ENCODE data around the gene DOK7. TPM values are rescaled to one million over a fixed set of nuclear protein-coding genes. Genes with fewer than 3 reads are reported as not detected.
"Not testable (repeated sequence)": the region's sequence is repeated elsewhere in the genome, so short reads cannot be mapped to it uniquely, and the experiment has no call there.

Gene DOK7
- total and polyA plus RNA-seq, 2 donors = 0.33 to 1.8 TPM

GRCh38 chr4:3451956-3452355 is 11.2 kb upstream of the DOK7 start:
- Histone ChIP-seq H3K4me1 (ENCODE audit: control insufficient read depth in 2 of 2, insufficient read depth in 2 of 2, low read length in 2 of 2) (no peaks in the 10 kb centered on the region), H3K27ac (ENCODE audit: low read depth in 1 of 2, low read length in 1 of 2) (no peak overlapping the region), H3K27me3 (ENCODE audit: control insufficient read depth in 2 of 2, insufficient read depth in 1 of 2, low read length in 1 of 2) (peaks cover 0 to 17% of the 10 kb centered on the region in 2 donors), H3K9me3 (ENCODE audit: control insufficient read depth in 2 of 2, insufficient read depth in 1 of 2, low read length in 1 of 2) (peaks cover 1 to 2% of the 10 kb centered on the region in 2 donors), H3K4me3 (ENCODE audit: low read length in 2 of 2) (no peak overlapping the region), H3K36me3 (ENCODE audit: control insufficient read depth in 2 of 2, insufficient read depth in 2 of 2, low read length in 1 of 2) (no peaks in the 10 kb centered on the region)
- DNase-seq (ENCODE audit: low read depth in 6 of 9, low spot score in 9 of 9) = no peak
- 92% methylated on average over 3 of the region's 3 CpGs for WGBS

GRCh38 chr4:3452376-3452775 is 10.7 kb upstream of the DOK7 start:
- H3K27ac ChIP-seq (ENCODE audit: low read depth in 1 of 2, low read length in 1 of 2) = no peak overlapping the region

GRCh38 chr4:3455596-3455995 is 7.5 kb upstream of the DOK7 start:
- not testable (repeated sequence) for H3K36me3 ChIP-seq (ENCODE audit: control insufficient read depth in 2 of 2, insufficient read depth in 2 of 2, low read length in 1 of 2); H3K27ac ChIP-seq (ENCODE audit: low read depth in 1 of 2, low read length in 1 of 2); H3K4me1 ChIP-seq (ENCODE audit: control insufficient read depth in 2 of 2, insufficient read depth in 2 of 2, low read length in 2 of 2); H3K9me3 ChIP-seq (ENCODE audit: control insufficient read depth in 2 of 2, insufficient read depth in 1 of 2, low read length in 1 of 2); H3K4me3 ChIP-seq (ENCODE audit: low read length in 2 of 2); DNase-seq (ENCODE audit: low read depth in 6 of 9, low spot score in 9 of 9); H3K27me3 ChIP-seq (ENCODE audit: control insufficient read depth in 2 of 2, insufficient read depth in 1 of 2, low read length in 1 of 2)
- 92% methylated on average over 3 of the region's 3 CpGs for WGBS

More at GRCh38 chr4:3452376-3452775, 10.7 kb upstream of the DOK7 start:
- no peaks in the 10 kb centered on the region for H3K36me3 ChIP-seq (ENCODE audit: control insufficient read depth in 2 of 2, insufficient read depth in 2 of 2, low read length in 1 of 2)
- no peaks in the 10 kb centered on the region for H3K4me1 ChIP-seq (ENCODE audit: control insufficient read depth in 2 of 2, insufficient read depth in 2 of 2, low read length in 2 of 2)
- peaks cover 1 to 2% of the 10 kb centered on the region in 2 donors for H3K9me3 ChIP-seq (ENCODE audit: control insufficient read depth in 2 of 2, insufficient read depth in 1 of 2, low read length in 1 of 2)
- peaks cover 0 to 17% of the 10 kb centered on the region in 2 donors for H3K27me3 ChIP-seq (ENCODE audit: control insufficient read depth in 2 of 2, insufficient read depth in 1 of 2, low read length in 1 of 2)
- no peak overlapping the region for H3K4me3 ChIP-seq (ENCODE audit: low read length in 2 of 2)
- DNase-seq (ENCODE audit: low read depth in 6 of 9, low spot score in 9 of 9) = no peak
- 91% methylated on average over 7 of the region's 7 CpGs for WGBS

GRCh38 chr4:3458371-3458770 is 4.7 kb upstream of the DOK7 start:
- Histone ChIP-seq H3K9me3 (ENCODE audit: control insufficient read depth in 2 of 2, insufficient read depth in 1 of 2, low read length in 1 of 2) (peaks cover 0 to 2% of the 10 kb centered on the region in 2 donors), H3K36me3 (ENCODE audit: control insufficient read depth in 2 of 2, insufficient read depth in 2 of 2, low read length in 1 of 2) (no peaks in the 10 kb centered on the region), H3K4me1 (ENCODE audit: control insufficient read depth in 2 of 2, insufficient read depth in 2 of 2, low read length in 2 of 2) (no peaks in the 10 kb centered on the region), H3K27me3 (ENCODE audit: control insufficient read depth in 2 of 2, insufficient read depth in 1 of 2, low read length in 1 of 2) (peaks cover 15 to 25% of the 10 kb centered on the region in 2 donors), H3K4me3 (ENCODE audit: low read length in 2 of 2) (no peak overlapping the region), H3K27ac (ENCODE audit: low read depth in 1 of 2, low read length in 1 of 2) (no peak overlapping the region)
- no peak for DNase-seq (ENCODE audit: low read depth in 6 of 9, low spot score in 9 of 9)
- WGBS = 89% methylated on average over 6 of the region's 6 CpGs

GRCh38 chr4:3459156-3459555 is 4.0 kb upstream of the DOK7 start:
- H3K27ac ChIP-seq (ENCODE audit: low read depth in 1 of 2, low read length in 1 of 2); H3K36me3 ChIP-seq (ENCODE audit: control insufficient read depth in 2 of 2, insufficient read depth in 2 of 2, low read length in 1 of 2); DNase-seq (ENCODE audit: low read depth in 6 of 9, low spot score in 9 of 9); H3K4me1 ChIP-seq (ENCODE audit: control insufficient read depth in 2 of 2, insufficient read depth in 2 of 2, low read length in 2 of 2); H3K4me3 ChIP-seq (ENCODE audit: low read length in 2 of 2); H3K9me3 ChIP-seq (ENCODE audit: control insufficient read depth in 2 of 2, insufficient read depth in 1 of 2, low read length in 1 of 2): not testable (repeated sequence)
- H3K27me3 ChIP-seq (ENCODE audit: control insufficient read depth in 2 of 2, insufficient read depth in 1 of 2, low read length in 1 of 2) = peaks cover 21 to 33% of the 10 kb centered on the region in 2 donors
- 94% methylated on average over 5 of the region's 5 CpGs for WGBS

GRCh38 chr4:3460926-3461325 is 2.2 kb upstream of the DOK7 start:
- 92% methylated on average over 5 of the region's 5 CpGs for WGBS
- H3K4me1 ChIP-seq (ENCODE audit: control insufficient read depth in 2 of 2, insufficient read depth in 2 of 2, low read length in 2 of 2) = no peaks in the 10 kb centered on the region
- H3K4me3 ChIP-seq (ENCODE audit: low read length in 2 of 2) = no peak overlapping the region
- no peaks in the 10 kb centered on the region for H3K9me3 ChIP-seq (ENCODE audit: control insufficient read depth in 2 of 2, insufficient read depth in 1 of 2, low read length in 1 of 2)
- no peak for DNase-seq (ENCODE audit: low read depth in 6 of 9, low spot score in 9 of 9)
- no peak overlapping the region for H3K27ac ChIP-seq (ENCODE audit: low read depth in 1 of 2, low read length in 1 of 2)
- H3K27me3 ChIP-seq (ENCODE audit: control insufficient read depth in 2 of 2, insufficient read depth in 1 of 2, low read length in 1 of 2) = peaks cover 25 to 50% of the 10 kb centered on the region in 2 donors
- no peaks in the 10 kb centered on the region for H3K36me3 ChIP-seq (ENCODE audit: control insufficient read depth in 2 of 2, insufficient read depth in 2 of 2, low read length in 1 of 2)

- Histone ChIP-seq H3K27me3 (ENCODE audit: control insufficient read depth in 2 of 2, insufficient read depth in 1 of 2, low read length in 1 of 2) (peaks cover 27 to 56% of the 10 kb centered on the region in 2 donors), H3K4me3 (ENCODE audit: low read length in 2 of 2) (no peak overlapping the region), H3K27ac (ENCODE audit: low read depth in 1 of 2, low read length in 1 of 2) (no peak overlapping the region), H3K9me3 (ENCODE audit: control insufficient read depth in 2 of 2, insufficient read depth in 1 of 2, low read length in 1 of 2) (no peaks in the 10 kb centered on the region), H3K4me1 (ENCODE audit: control insufficient read depth in 2 of 2, insufficient read depth in 2 of 2, low read length in 2 of 2) (no peaks in the 10 kb centered on the region), H3K36me3 (ENCODE audit: control insufficient read depth in 2 of 2, insufficient read depth in 2 of 2, low read length in 1 of 2) (no peaks in the 10 kb centered on the region)
- WGBS = 92% methylated on average over 25 of the region's 25 CpGs
- no peak for DNase-seq (ENCODE audit: low read depth in 6 of 9, low spot score in 9 of 9)
Measured at GRCh38 chr4:3461515-3462291, 1.4 kb upstream of the DOK7 start.

- H3K4me1 ChIP-seq (ENCODE audit: control insufficient read depth in 2 of 2, insufficient read depth in 2 of 2, low read length in 2 of 2) = no peaks in the 10 kb centered on the region
- H3K27me3 ChIP-seq (ENCODE audit: control insufficient read depth in 2 of 2, insufficient read depth in 1 of 2, low read length in 1 of 2) = peaks cover 27 to 57% of the 10 kb centered on the region in 2 donors
- no peaks in the 10 kb centered on the region for H3K9me3 ChIP-seq (ENCODE audit: control insufficient read depth in 2 of 2, insufficient read depth in 1 of 2, low read length in 1 of 2)
- H3K4me3 ChIP-seq (ENCODE audit: low read length in 2 of 2) = no peak overlapping the region
- H3K27ac ChIP-seq (ENCODE audit: low read depth in 1 of 2, low read length in 1 of 2) = no peak overlapping the region
- H3K36me3 ChIP-seq (ENCODE audit: control insufficient read depth in 2 of 2, insufficient read depth in 2 of 2, low read length in 1 of 2) = no peaks in the 10 kb centered on the region
- 90% methylated on average over 10 of the region's 10 CpGs for WGBS
- no peak for DNase-seq (ENCODE audit: low read depth in 6 of 9, low spot score in 9 of 9)
Measured at GRCh38 chr4:3462321-3462789, 751 bp upstream of the DOK7 start.

GRCh38 chr4:3463556-3464348 is 646 bp downstream of the DOK7 start:
- Histone ChIP-seq H3K36me3 (ENCODE audit: control insufficient read depth in 2 of 2, insufficient read depth in 2 of 2, low read length in 1 of 2) (no peaks in the 10 kb centered on the region), H3K4me1 (ENCODE audit: control insufficient read depth in 2 of 2, insufficient read depth in 2 of 2, low read length in 2 of 2) (no peaks in the 10 kb centered on the region), H3K4me3 (ENCODE audit: low read length in 2 of 2) (no peak overlapping the region), H3K9me3 (ENCODE audit: control insufficient read depth in 2 of 2, insufficient read depth in 1 of 2, low read length in 1 of 2) (no peaks in the 10 kb centered on the region), H3K27me3 (ENCODE audit: control insufficient read depth in 2 of 2, insufficient read depth in 1 of 2, low read length in 1 of 2) (peaks cover 27 to 57% of the 10 kb centered on the region in 2 donors), H3K27ac (ENCODE audit: low read depth in 1 of 2, low read length in 1 of 2) (no peak overlapping the region)
- DNase-seq (ENCODE audit: low read depth in 6 of 9, low spot score in 9 of 9) = no peak
- WGBS = 53% methylated on average over 43 of the region's 43 CpGs

Data from thymus (tissue), 11 donors.